ENCODE measurements around the gene BTG2. TPM values are rescaled to one million over a fixed set of nuclear protein-coding genes. Genes with fewer than 3 reads are reported as not detected.
A peak's percentile ranks its signal among the peaks of the same experiment; 100 is the strongest.

BTG2 gene
- total RNA-seq, 4 donors from 2014 or later = 45.0 to 129 (median 58.8) TPM

- Histone ChIP-seq H3K4me1 (peaks cover 17 to 48% (median 26%) of the 10 kb centered on the region in 4 donors), H3K27ac (peak overlapping the region in 1 of 4 donors; percentile 18)
Measured at GRCh38 chr1:203318229-203318517, 12.9 kb downstream of the BTG2 start.

DNA sequence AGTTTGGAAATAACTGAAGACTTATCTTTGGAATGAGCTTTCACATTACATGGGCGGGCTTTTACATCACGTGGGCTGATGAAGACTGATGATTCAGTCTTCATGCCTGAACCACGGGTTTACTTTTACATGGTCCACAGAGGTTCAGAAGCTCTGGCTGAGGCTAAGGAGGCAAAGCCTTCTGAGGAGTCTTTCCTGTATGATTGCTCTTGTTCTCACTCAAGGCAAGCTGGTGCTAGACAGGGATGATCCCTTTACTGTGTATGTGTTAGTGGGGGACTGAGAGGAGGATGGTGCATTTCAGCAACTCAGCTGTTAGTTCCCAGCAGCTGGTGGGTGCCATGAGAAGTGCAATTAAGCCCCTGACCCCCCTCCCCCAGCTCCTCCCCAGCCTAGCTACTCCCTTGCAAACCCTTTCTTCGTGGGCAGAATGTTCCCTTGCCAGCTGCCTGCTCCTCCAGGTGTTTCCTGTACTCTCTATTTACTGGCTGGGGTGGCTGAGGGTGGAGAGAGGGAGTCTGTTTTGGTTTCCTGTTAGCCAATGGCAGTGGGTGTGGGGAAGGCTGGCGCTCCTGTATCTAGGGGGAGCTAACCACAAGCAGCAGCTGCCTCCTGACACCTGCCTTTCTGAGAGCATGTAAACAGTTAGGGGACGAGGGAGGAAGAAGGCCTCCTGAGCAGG lies 15.4 kb downstream of the BTG2 start:
- no peak for TF ChIP-seq POLR2A (IDR thresholded peaks at IDR 0.05)
- no peak for TF ChIP-seq CTCF (IDR thresholded peaks at IDR 0.05)
- peak; percentile 67 to 95 (median 95) for DNase-seq
- Histone ChIP-seq H3K9me3 (no peaks in the 10 kb centered on the region), H3K27me3 (no peaks in the 10 kb centered on the region), H3K4me1 (peaks cover 26 to 72% (median 45%) of the 10 kb centered on the region in 4 donors), H3K4me3 (no peak overlapping the region), H3K27ac (peak overlapping the region; percentile 58 to 96 (median 90)), H3K36me3 (no peaks in the 10 kb centered on the region)

More at GRCh38 chr1:203318229-203318517, 12.9 kb downstream of the BTG2 start:
- no peak for TF ChIP-seq CTCF (IDR thresholded peaks at IDR 0.05)
- no peak for TF ChIP-seq POLR2A (IDR thresholded peaks at IDR 0.05)
- no peak overlapping the region for H3K4me3 ChIP-seq
- no peaks in the 10 kb centered on the region for H3K27me3 ChIP-seq
- no peak for DNase-seq
- no peaks in the 10 kb centered on the region for H3K9me3 ChIP-seq
- no peaks in the 10 kb centered on the region for H3K36me3 ChIP-seq

GRCh38 chr1:203321273-203322052 lies 16.1 kb downstream of the BTG2 start:
- no peak for TF ChIP-seq CTCF (IDR thresholded peaks at IDR 0.05)
- TF ChIP-seq POLR2A (IDR thresholded peaks at IDR 0.05) = no peak
- Histone ChIP-seq H3K27ac (peak overlapping the region; percentile 58 to 96 (median 90)), H3K4me3 (no peak overlapping the region), H3K9me3 (no peaks in the 10 kb centered on the region), H3K4me1 (peaks cover 26 to 72% (median 42%) of the 10 kb centered on the region in 4 donors), H3K36me3 (no peaks in the 10 kb centered on the region), H3K27me3 (no peaks in the 10 kb centered on the region)
- DNase-seq = no peak

DNA sequence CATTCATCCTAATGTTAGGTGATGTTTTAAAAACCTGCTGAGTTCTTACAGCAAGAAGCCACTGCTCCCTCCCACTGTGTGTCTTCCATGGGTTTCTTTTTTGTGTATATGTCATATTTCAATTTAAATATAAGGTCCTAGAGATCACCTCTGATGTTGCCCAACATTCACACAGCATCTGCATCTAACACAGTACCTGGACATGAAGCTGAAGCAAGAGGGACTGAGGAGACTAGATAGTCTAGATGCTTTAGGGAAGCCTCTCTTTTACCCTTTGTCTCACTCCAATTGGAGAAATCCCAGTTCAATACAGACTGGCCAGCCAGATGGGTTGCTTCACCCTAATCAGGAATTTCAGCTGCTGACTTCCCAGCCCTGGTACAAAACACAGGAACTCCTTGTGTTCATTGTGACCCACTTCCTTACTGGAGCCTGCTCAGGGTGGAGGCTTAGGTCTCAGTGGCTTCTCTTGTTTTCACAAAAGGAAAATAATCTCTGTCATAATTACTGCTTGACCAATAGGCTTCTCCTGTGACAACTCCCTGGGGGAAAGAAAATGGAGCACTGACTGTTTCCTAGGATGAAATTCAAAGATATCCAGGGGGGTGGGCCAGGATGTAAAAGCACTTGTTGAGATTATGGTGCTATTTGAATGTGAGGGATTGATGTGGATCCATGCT lies 17.3 kb downstream of the BTG2 start:
- H3K9me3 ChIP-seq = no peaks in the 10 kb centered on the region
- H3K36me3 ChIP-seq = no peaks in the 10 kb centered on the region
- H3K27me3 ChIP-seq = no peaks in the 10 kb centered on the region
- TF ChIP-seq POLR2A (IDR thresholded peaks at IDR 0.05) (no peak), CTCF (IDR thresholded peaks at IDR 0.05) (no peak)
- peak overlapping the region; percentile 95 to 96 (median 96) for H3K27ac ChIP-seq
- H3K4me1 ChIP-seq = peaks cover 18 to 69% (median 44%) of the 10 kb centered on the region in 4 donors
- no peak for DNase-seq
- no peak overlapping the region for H3K4me3 ChIP-seq

DNA sequence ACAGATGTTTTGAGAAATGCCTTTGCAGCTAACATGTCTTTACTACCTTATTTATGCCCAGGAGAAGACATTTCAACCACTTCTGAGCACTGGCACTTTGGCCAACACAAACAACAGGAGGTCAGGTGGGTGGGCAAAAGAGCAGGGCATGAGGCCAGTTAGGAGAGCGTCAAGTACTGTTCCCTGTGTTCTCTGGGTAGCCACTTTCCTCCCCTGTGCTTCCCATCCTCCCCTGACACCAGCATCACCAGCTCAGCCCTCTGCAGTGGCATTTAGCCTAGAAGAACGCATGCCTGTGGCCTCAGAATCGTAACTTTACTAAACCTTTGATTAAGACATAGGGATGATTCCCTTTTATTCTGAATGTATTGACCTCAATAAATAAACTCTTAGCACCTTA lies 18.3 kb downstream of the BTG2 start:
- no peaks in the 10 kb centered on the region for H3K36me3 ChIP-seq
- peak in 1 of 3 donors; percentile 44 for DNase-seq
- H3K9me3 ChIP-seq = no peaks in the 10 kb centered on the region
- TF ChIP-seq POLR2A (IDR thresholded peaks at IDR 0.05) (no peak), CTCF (IDR thresholded peaks at IDR 0.05) (no peak)
- H3K27me3 ChIP-seq = no peaks in the 10 kb centered on the region
- H3K27ac ChIP-seq = peak overlapping the region; percentile 95 to 96 (median 96)
- peaks cover 15 to 72% (median 44%) of the 10 kb centered on the region in 4 donors for H3K4me1 ChIP-seq
- no peak overlapping the region for H3K4me3 ChIP-seq
